CD4-positive, alpha-beta T cell (primary cell): ENCODE results near the gene DDI1. TPM values are rescaled to one million over a fixed set of nuclear protein-coding genes. Genes with fewer than 3 reads are reported as not detected.
"Not testable (repeated sequence)": the region's sequence is repeated elsewhere in the genome, so short reads cannot be mapped to it uniquely, and the experiment has no call there.

Experiments used
- ATAC-seq: fragments of 200-7000 bp; cut with Tn5 transposase; one replicate; pipeline ENCODE4 v1.10.0; 2022; ENCODE audit warnings: mild to moderate bottlenecking; ENCODE audit not compliant: poor library complexity
- CTCF ChIA-PET: fragments of 350-600 bp; sonication (Branson Sonifier 250); formaldehyde crosslinking; loops from one replicate; lab custom pipeline; 2021; ENCODE audit warnings: antibody characterized with exemption, inconsistent platforms; lab: Charles Lee
- POLR2A ChIA-PET: fragments of 350-600 bp; sonication (Branson Sonifier 250); formaldehyde crosslinking; loops from one replicate; lab custom pipeline; 2021; ENCODE audit warnings: antibody characterized with exemption, inconsistent platforms; lab: Charles Lee
- DNase-seq, 14 experiments: peaks; one replicate each; pipeline ENCODE4 v3.0.0-alpha.2; 2013 to 2020; ENCODE audit warnings: mixed read lengths in 2 of 14
- H3K27ac ChIP-seq, 2 donors: one replicate each; pipeline versions ENCODE4 v1.5.1 to v1.7.0; 2013; ENCODE audit warnings: low read length in 2 of 2, low read depth in 1 of 2, mild to moderate bottlenecking in 1 of 2
- H3K27me3 ChIP-seq, 2 experiments: 1 replicate in 1 of 2; 2 replicates in 1 of 2; pipeline versions ENCODE4 v1.6.1 to v1.7.0; 2013; ENCODE audit warnings: low read length in 2 of 2, control low read depth in 1 of 2, mild to moderate bottlenecking in 1 of 2, moderate library complexity in 1 of 2; ENCODE audit not compliant: insufficient read depth in 2 of 2, control insufficient read depth in 1 of 2
- H3K36me3 ChIP-seq: one replicate; pipeline ENCODE4 v1.6.1; 2013; ENCODE audit warnings: low read length, control low read depth; ENCODE audit not compliant: insufficient read depth
- H3K4me1 ChIP-seq: one replicate; pipeline ENCODE4 v1.6.1; 2013; ENCODE audit warnings: low read length, control low read depth; ENCODE audit not compliant: insufficient read depth
- H3K4me3 ChIP-seq: one replicate; pipeline ENCODE4 v1.5.1; 2013; ENCODE audit warnings: mild to moderate bottlenecking, low read length, moderate library complexity
- H3K9me3 ChIP-seq, 2 experiments: 1 replicate in 1 of 2; 2 replicates in 1 of 2; pipeline versions ENCODE4 v1.6.1 to v1.7.0; 2013; ENCODE audit warnings: low read length in 2 of 2, mild to moderate bottlenecking in 2 of 2, control low read depth in 1 of 2, moderate library complexity in 1 of 2; ENCODE audit not compliant: control insufficient read depth in 1 of 2, insufficient read depth in 1 of 2
- H3K27ac Mint-ChIP-seq: one replicate; pipeline ENCODE4 v1.8.0; 2020; ENCODE audit warnings: mixed read lengths
- H3K27me3 Mint-ChIP-seq: one replicate; pipeline ENCODE4 v1.8.0; 2021; ENCODE audit warnings: mixed read lengths
- H3K36me3 Mint-ChIP-seq: one replicate; pipeline ENCODE4 v1.8.0; 2021; ENCODE audit warnings: low read depth, mixed read lengths
- H3K4me1 Mint-ChIP-seq: one replicate; pipeline ENCODE4 v1.8.0; 2021; ENCODE audit warnings: low read depth, mixed read lengths
- H3K4me3 Mint-ChIP-seq: one replicate; pipeline ENCODE4 v1.8.0; 2020; ENCODE audit warnings: mild to moderate bottlenecking, mixed read lengths
- H3K9me3 Mint-ChIP-seq: one replicate; pipeline ENCODE4 v1.8.0; 2020; ENCODE audit warnings: mixed read lengths
- intact Hi-C, 2 experiments: fragments of 100-400 bp; cut with DNase I in 1 of 2; cut with micrococcal nuclease in 1 of 2; formaldehyde crosslinking; loops; one replicate each; pipeline versions ENCODE4 v1.15.1 to v1.9.0; 2023 to 2025; cut with DNase I, micrococcal nuclease
- total RNA-seq, 174 experiments: library from RNA in 2 of 174; stranded (reverse) in 2 of 174; gene quantifications; one replicate each; pipeline ENCODE4 v1.2.3 and lab custom pipeline; 2021 to 2026
- TF ChIP-seq, protein P1 (sequence below): fragments of 200-600 bp; IDR thresholded peaks from one replicate; pipeline ENCODE4 v1.8.0; 2022; ENCODE audit warnings: antibody characterized with exemption, mild to moderate bottlenecking

DDI1 gene
- total RNA-seq, 2 experiments from 2014 or later: not detected

- ATAC-seq: no peak
- no peaks in the 10 kb centered on the region for H3K4me1 Mint-ChIP-seq
- no peak overlapping the region for H3K4me3 ChIP-seq
- peaks cover 0 to 4% of the 10 kb centered on the region in 2 experiments for H3K9me3 ChIP-seq
- ChIA-PET POLR2A (no interaction called here), CTCF (no interaction called here)
- intact Hi-C loops: no loop called here
- H3K36me3 ChIP-seq: no peaks in the 10 kb centered on the region
- no peaks in the 10 kb centered on the region for H3K4me1 ChIP-seq
- no peaks in the 10 kb centered on the region for H3K27me3 ChIP-seq
- no peaks in the 10 kb centered on the region for H3K36me3 Mint-ChIP-seq
- DNase-seq: no peak
- H3K27me3 Mint-ChIP-seq: no peaks in the 10 kb centered on the region
- TF ChIP-seq, protein P1, sequence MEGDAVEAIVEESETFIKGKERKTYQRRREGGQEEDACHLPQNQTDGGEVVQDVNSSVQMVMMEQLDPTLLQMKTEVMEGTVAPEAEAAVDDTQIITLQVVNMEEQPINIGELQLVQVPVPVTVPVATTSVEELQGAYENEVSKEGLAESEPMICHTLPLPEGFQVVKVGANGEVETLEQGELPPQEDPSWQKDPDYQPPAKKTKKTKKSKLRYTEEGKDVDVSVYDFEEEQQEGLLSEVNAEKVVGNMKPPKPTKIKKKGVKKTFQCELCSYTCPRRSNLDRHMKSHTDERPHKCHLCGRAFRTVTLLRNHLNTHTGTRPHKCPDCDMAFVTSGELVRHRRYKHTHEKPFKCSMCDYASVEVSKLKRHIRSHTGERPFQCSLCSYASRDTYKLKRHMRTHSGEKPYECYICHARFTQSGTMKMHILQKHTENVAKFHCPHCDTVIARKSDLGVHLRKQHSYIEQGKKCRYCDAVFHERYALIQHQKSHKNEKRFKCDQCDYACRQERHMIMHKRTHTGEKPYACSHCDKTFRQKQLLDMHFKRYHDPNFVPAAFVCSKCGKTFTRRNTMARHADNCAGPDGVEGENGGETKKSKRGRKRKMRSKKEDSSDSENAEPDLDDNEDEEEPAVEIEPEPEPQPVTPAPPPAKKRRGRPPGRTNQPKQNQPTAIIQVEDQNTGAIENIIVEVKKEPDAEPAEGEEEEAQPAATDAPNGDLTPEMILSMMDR: no peak
- H3K27ac Mint-ChIP-seq: no peak overlapping the region
- no peaks in the 10 kb centered on the region for H3K9me3 Mint-ChIP-seq
- H3K4me3 Mint-ChIP-seq: no peak overlapping the region
- no peak overlapping the region for H3K27ac ChIP-seq
Measured at GRCh38 chr11:104046331-104046730, 9.9 kb downstream of the DDI1 start.

GRCh38 chr11:104046858-104047257 is 10.4 kb downstream of the DDI1 start:
- intact Hi-C loops, H3K9me3 Mint-ChIP-seq: not testable (repeated sequence)

GRCh38 chr11:104049116-104049515 is 12.7 kb downstream of the DDI1 start:
- no peaks in the 10 kb centered on the region for H3K4me1 ChIP-seq
- no peak overlapping the region for H3K27ac ChIP-seq
- H3K9me3 Mint-ChIP-seq: no peaks in the 10 kb centered on the region
- TF ChIP-seq, protein P1: no peak
- no peak overlapping the region for H3K4me3 ChIP-seq
- peaks cover 0 to 4% of the 10 kb centered on the region in 2 experiments for H3K9me3 ChIP-seq
- no peak for ATAC-seq
- H3K27me3 ChIP-seq: no peaks in the 10 kb centered on the region
- no peak overlapping the region for H3K4me3 Mint-ChIP-seq
- H3K36me3 ChIP-seq: no peaks in the 10 kb centered on the region
- no peak overlapping the region for H3K27ac Mint-ChIP-seq
- intact Hi-C loops: no loop called here
- ChIA-PET CTCF (no interaction called here), POLR2A (no interaction called here)
- no peaks in the 10 kb centered on the region for H3K36me3 Mint-ChIP-seq
- no peak for DNase-seq
- H3K4me1 Mint-ChIP-seq: no peaks in the 10 kb centered on the region
- no peaks in the 10 kb centered on the region for H3K27me3 Mint-ChIP-seq

More at GRCh38 chr11:104046858-104047257, 10.4 kb downstream of the DDI1 start:
- H3K27ac ChIP-seq, H3K27me3 Mint-ChIP-seq, H3K4me1 Mint-ChIP-seq, H3K4me1 ChIP-seq, H3K4me3 Mint-ChIP-seq, ATAC-seq, CTCF ChIA-PET, H3K27ac Mint-ChIP-seq, POLR2A ChIA-PET, H3K9me3 ChIP-seq, H3K36me3 ChIP-seq, H3K36me3 Mint-ChIP-seq, DNase-seq, H3K4me3 ChIP-seq, H3K27me3 ChIP-seq: not testable (repeated sequence)

DNA sequence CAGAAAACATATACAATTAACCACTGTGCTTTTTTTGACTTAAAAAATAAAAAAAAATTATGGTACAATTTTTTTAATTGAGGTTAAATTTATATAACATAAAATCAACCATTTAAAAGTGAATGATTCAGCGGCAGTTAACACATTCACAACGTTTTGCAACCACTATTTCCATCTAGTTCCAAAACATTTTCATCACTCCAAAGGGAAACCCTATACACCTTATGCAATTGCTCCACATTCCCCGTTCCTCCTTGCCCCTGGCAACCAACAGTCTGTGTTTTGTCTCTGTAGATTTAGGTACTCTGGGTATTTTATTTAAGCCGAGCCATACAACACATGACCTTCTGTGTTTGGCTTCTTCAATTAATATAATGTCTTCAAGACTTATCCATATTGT is 15.3 kb downstream of the DDI1 start:
- intact Hi-C loops: no loop called here

More for the DNA sequence above, 15.3 kb downstream of the DDI1 start:
- H3K36me3 Mint-ChIP-seq: no peaks in the 10 kb centered on the region
- Histone ChIP-seq H3K27me3 (no peaks in the 10 kb centered on the region), H3K36me3 (no peaks in the 10 kb centered on the region), H3K4me1 (no peaks in the 10 kb centered on the region), H3K27ac (no peak overlapping the region), H3K9me3 (no peaks in the 10 kb centered on the region), H3K4me3 (no peak overlapping the region)
- TF ChIP-seq, protein P1: no peak
- H3K9me3 Mint-ChIP-seq: no peaks in the 10 kb centered on the region
- no peak for DNase-seq
- H3K27ac Mint-ChIP-seq: no peak overlapping the region
- H3K4me1 Mint-ChIP-seq: no peaks in the 10 kb centered on the region
- no peak for ATAC-seq
- no peak overlapping the region for H3K4me3 Mint-ChIP-seq
- CTCF ChIA-PET: no interaction called here
- POLR2A ChIA-PET: no interaction called here
- no peaks in the 10 kb centered on the region for H3K27me3 Mint-ChIP-seq
